K562 (cell line): ENCODE measurements around the gene TEAD4. TPM values are rescaled to one million over a fixed set of nuclear protein-coding genes. Genes with fewer than 3 reads are reported as not detected.

Source experiments
- ATAC-seq: fragments of 200-7000 bp; cut with Tn5 transposase; 3 replicates; pipeline ENCODE4 v1.9.1; 2020; ENCODE audit warnings: moderate library complexity
- BruUV-seq: library from RNA; stranded (reverse); fragments of 400-500 nt; replicated peaks from 2 replicates; lab custom pipeline; 2021; lab: Mats Ljungman, UMichigan
- CTCF ChIA-PET: fragments of 300-600 bp; formaldehyde crosslinking; extraction: SDS; loops from one replicate; lab custom pipeline; 2021; ENCODE audit warnings: low intra/inter-chr PET ratio; lab: Yijun Ruan, JAX
- POLR2A ChIA-PET: fragments of 300-600, 350-650 bp; sonication (Branson Sonifier 250); formaldehyde crosslinking; extraction: SDS; loops from one replicate; lab custom pipeline; 2021; ENCODE audit warnings: antibody characterized with exemption, inconsistent platforms; lab: Yijun Ruan, JAX
- DNase-seq, 4 experiments: peaks; one replicate each; pipeline versions ENCODE4 v3.0.0 to v3.0.0-alpha.2; 2011 to 2018; ENCODE audit warnings: low spot score in 3 of 4, mixed read lengths in 3 of 4; ENCODE audit errors: extremely low read depth in 1 of 4
- FAIRE-seq: peaks from 2 replicates; lab custom pipeline; 2011; peaks lifted over from hg19 to GRCh38; lab: Jason Lieb, UNC
- H2AFZ ChIP-seq: 2 replicates; pipeline ENCODE4 v1.6.0; 2011; ENCODE audit warnings: low read depth, low read length, control low read depth, inconsistent platforms
- H3K27ac ChIP-seq: fragments of 200-600 bp; 3 replicates; pipeline ENCODE4 v1.8.0; 2011; ENCODE audit warnings: low read depth, mild to moderate bottlenecking, control low read depth, inconsistent platforms, low read length, moderate library complexity, mixed read lengths; ENCODE audit errors: extremely low read depth
- H3K27me3 ChIP-seq, 2 experiments: fragments of 300-600 bp in 1 of 2; 2 replicates in 1 of 2; 3 replicates in 1 of 2; pipeline versions ENCODE4 v1.6.0 to v1.8.0; 2011; ENCODE audit warnings: inconsistent platforms in 2 of 2, low read length in 2 of 2, mild to moderate bottlenecking in 1 of 2, mixed read lengths in 1 of 2, moderate library complexity in 1 of 2; ENCODE audit not compliant: control insufficient read depth in 2 of 2, insufficient read depth in 2 of 2
- H3K36me3 ChIP-seq: fragments of 300-600 bp; 3 replicates; pipeline ENCODE4 v1.8.0; 2011; ENCODE audit warnings: mild to moderate bottlenecking, low read length, inconsistent platforms; ENCODE audit not compliant: control insufficient read depth, insufficient read depth
- H3K4me1 ChIP-seq, 2 experiments: fragments of 200-600 bp in 1 of 2; replicated peaks in 1 of 2; 2 replicates in 1 of 2; 3 replicates in 1 of 2; pipeline versions ENCODE4 v1.5.1 to v1.8.0; 2011; ENCODE audit warnings: inconsistent platforms in 2 of 2, low read length in 2 of 2, mild to moderate bottlenecking in 1 of 2, mixed read lengths in 1 of 2, moderate library complexity in 1 of 2; ENCODE audit not compliant: control insufficient read depth in 2 of 2, insufficient read depth in 2 of 2
- H3K4me2 ChIP-seq: 2 replicates; pipeline ENCODE4 v1.6.1; 2011; ENCODE audit warnings: low read length, control low read depth, inconsistent platforms, mixed read lengths; ENCODE audit not compliant: insufficient read depth
- H3K4me3 ChIP-seq: fragments of 200-600 bp; sonication (generic), shearing (Covaris generic); 2 replicates; pipeline ENCODE4 v1.5.1; 2016; ENCODE audit warnings: control low read depth, inconsistent platforms
- H3K79me2 ChIP-seq: fragments of 200-600 bp; 3 replicates; pipeline ENCODE4 v1.8.0; 2011; ENCODE audit warnings: low read length, inconsistent platforms; ENCODE audit not compliant: control insufficient read depth, insufficient read depth
- H3K9ac ChIP-seq, 2 experiments: 2 replicates each; pipeline versions ENCODE4 v1.6.0 to v1.6.1; 2011; ENCODE audit warnings: low read depth in 2 of 2, low read length in 2 of 2, control low read depth in 1 of 2, inconsistent platforms in 1 of 2, mild to moderate bottlenecking in 1 of 2, mixed read lengths in 1 of 2; ENCODE audit not compliant: insufficient read depth in 1 of 2
- H3K9me1 ChIP-seq: one replicate; pipeline ENCODE4 v1.6.0; 2011; ENCODE audit warnings: inconsistent platforms, mild to moderate bottlenecking, low read length, moderate library complexity; ENCODE audit not compliant: control insufficient read depth, insufficient read depth
- H3K9me3 ChIP-seq: replicated peaks from 2 replicates; pipeline ENCODE4 v1.5.1; 2011; ENCODE audit warnings: low read depth, low read length, inconsistent platforms; ENCODE audit not compliant: control insufficient read depth, insufficient read depth
- H4K20me1 ChIP-seq: replicated peaks from 2 replicates; pipeline ENCODE4 v1.6.1; 2011; ENCODE audit warnings: low read length, inconsistent platforms, mixed read lengths; ENCODE audit not compliant: control insufficient read depth, insufficient read depth
- ARID1B ChIP-seq: fragments of 450-650 bp; IDR thresholded peaks from 2 replicates; pipeline ENCODE4 v1.6.1; 2016; ENCODE audit warnings: antibody characterized with exemption, mild to moderate bottlenecking, inconsistent platforms
- CREB1 ChIP-seq, 2 experiments: sonication (generic) in 1 of 2; formaldehyde crosslinking in 1 of 2; IDR thresholded peaks; 2 replicates each; pipeline versions ENCODE4 v1.6.1 to v1.8.0; 2012 to 2022; ENCODE audit warnings: inconsistent platforms in 1 of 2, mild to moderate bottlenecking in 1 of 2, missing genetic modification reagents in 1 of 2, moderate library complexity in 1 of 2
- EZH2 ChIP-seq: IDR thresholded peaks from 2 replicates; pipeline ENCODE4 v1.6.1; 2012; ENCODE audit warnings: low read depth, mild to moderate bottlenecking, inconsistent platforms, low read length, borderline replicate concordance
- FOXA1 ChIP-seq: fragments of 450-650 bp; IDR thresholded peaks from 2 replicates; pipeline ENCODE4 v1.6.1; 2016; ENCODE audit warnings: mild to moderate bottlenecking, borderline replicate concordance
- FOXM1 ChIP-seq, 2 experiments: fragments of 450-650 bp in 1 of 2; sonication (generic) in 1 of 2; formaldehyde crosslinking in 1 of 2; IDR thresholded peaks; 2 replicates each; pipeline versions ENCODE4 v1.6.1 to v1.9.0; 2017 to 2022; ENCODE audit warnings: low read depth in 2 of 2, mild to moderate bottlenecking in 2 of 2, missing genetic modification reagents in 1 of 2, moderate library complexity in 1 of 2
- KDM4B ChIP-seq, 2 experiments: fragments of 450-650 bp in 1 of 2; sonication (generic) in 1 of 2; IDR thresholded peaks; 2 replicates each; pipeline ENCODE4 v1.6.1; 2016 to 2017; ENCODE audit warnings: borderline replicate concordance in 2 of 2, antibody characterized with exemption in 1 of 2, low read depth in 1 of 2, mild to moderate bottlenecking in 1 of 2
- MAFK ChIP-seq: IDR thresholded peaks from 2 replicates; pipeline ENCODE4 v1.6.1; 2011; ENCODE audit warnings: low read length, improper control_type of control experiment
- NCOA2 ChIP-seq, 2 experiments: fragments of 450-650 bp; IDR thresholded peaks; 2 replicates each; pipeline ENCODE4 v1.6.1; 2018; ENCODE audit warnings: mild to moderate bottlenecking in 2 of 2, moderate library complexity in 1 of 2; ENCODE audit not compliant: partially characterized antibody in 2 of 2
- POLR2G ChIP-seq: fragments of 200-400 bp; formaldehyde crosslinking; IDR thresholded peaks from 2 replicates; pipeline ENCODE4 v1.6.1; 2017; ENCODE audit warnings: low read depth, mild to moderate bottlenecking, antibody characterized with exemption, low read length, moderate library complexity
- ZNF133 ChIP-seq: fragments of 250-450 bp; sonication (Bioruptor Pico); IDR thresholded peaks from 2 replicates; pipeline ENCODE4 v1.4.0; 2020; ENCODE audit warnings: mild to moderate bottlenecking
- ZNF23 ChIP-seq: fragments of 250-450 bp; sonication (Bioruptor Pico); IDR thresholded peaks from 2 replicates; pipeline ENCODE4 v1.4.0; 2020; ENCODE audit warnings: mild to moderate bottlenecking
- WGBS: fragments of 100-300 bp; shearing (Covaris generic); methylation state at CpG from one replicate; pipeline ENCODE4 v1.1.6; 2016; ENCODE audit warnings: low coverage, mixed read lengths; ENCODE audit not compliant: insufficient coverage; ENCODE audit errors: missing lambda C conversion rate; 5-methylcytosine and 5-hydroxymethylcytosine counted together
- in situ Hi-C: fragments of 300-500 bp; cut with MboI; formaldehyde crosslinking; loops from 4 replicates; pipeline ENCODE4 v1.15.0; 2018; ENCODE audit warnings: inconsistent platforms, mixed read lengths
- intact Hi-C: fragments of 100-400 bp; cut with micrococcal nuclease; formaldehyde crosslinking; loops from 2 replicates; pipeline ENCODE4 v1.14.2; 2022
- polyA plus RNA-seq, 8 experiments: library from polyadenylated mRNA; depleted of rRNA in 4 of 8; stranded (reverse) in 5 of 8; unstranded in 3 of 8; fragments of >200 nt; fragmentation: Nextera tagmentation in 2 of 8; fragmentation: Illumina TruSeq in 1 of 8; extraction: Ambion mirVana in 2 of 8; extraction: Trizol in 1 of 8; gene quantifications; 2 replicates each; pipeline versions ENCODE4 v1.2.1 to v1.2.3, GENCODE V29; 2011 to 2014; ENCODE audit warnings: inconsistent platforms in 1 of 8, missing spikeins in 1 of 8
- total RNA-seq, 7 experiments: library from RNA; depleted of rRNA in 6 of 7; stranded (reverse); fragments of >200 nt in 6 of 7; fragmentation: Illumina TruSeq in 2 of 7; extraction: Trizol in 2 of 7; gene quantifications; 2 replicates each; pipeline versions ENCODE4 v1.2.1 to v1.2.3, GENCODE V29; 2011 to 2021; ENCODE audit warnings: low replicate concordance in 1 of 7
- TF ChIP-seq, protein P1 (sequence below), 3 experiments: fragments of 200-800 bp in 1 of 3; fragments of 250-450 bp in 1 of 3; fragments of 450-650 bp in 1 of 3; sonication (Bioruptor Pico) in 1 of 3; sonication (Bioruptor generic) in 1 of 3; formaldehyde crosslinking in 1 of 3; IDR thresholded peaks; 2 replicates each; pipeline versions ENCODE4 v1.6.1 to v1.8.0; 2016 to 2022; ENCODE audit warnings: mild to moderate bottlenecking in 2 of 3, missing genetic modification characterization in 2 of 3, missing compliant biosample characterization in 1 of 3, moderate library complexity in 1 of 3
- TF ChIP-seq, protein P2 (sequence below): sonication (generic); formaldehyde crosslinking; IDR thresholded peaks from 2 replicates; pipeline ENCODE4 v1.9.0; 2022; ENCODE audit warnings: mild to moderate bottlenecking, missing genetic modification reagents
- TF ChIP-seq, protein P3 (sequence below), 2 experiments: fragments of 450-650 bp in 1 of 2; IDR thresholded peaks; 2 replicates each; pipeline ENCODE4 v1.6.1; 2011 to 2017; ENCODE audit warnings: low read depth in 2 of 2, antibody characterized with exemption in 1 of 2, borderline replicate concordance in 1 of 2, low read length in 1 of 2, mild to moderate bottlenecking in 1 of 2, mixed read lengths in 1 of 2; ENCODE audit not compliant: control insufficient read depth in 1 of 2

The TEAD4 gene
- total and polyA plus RNA-seq, 9 of the 15 experiments (the other 6 are each of a cell fraction or from before 2014, with no cell fraction given): 0.82 to 40.0 (median 17.0) TPM

DNA sequence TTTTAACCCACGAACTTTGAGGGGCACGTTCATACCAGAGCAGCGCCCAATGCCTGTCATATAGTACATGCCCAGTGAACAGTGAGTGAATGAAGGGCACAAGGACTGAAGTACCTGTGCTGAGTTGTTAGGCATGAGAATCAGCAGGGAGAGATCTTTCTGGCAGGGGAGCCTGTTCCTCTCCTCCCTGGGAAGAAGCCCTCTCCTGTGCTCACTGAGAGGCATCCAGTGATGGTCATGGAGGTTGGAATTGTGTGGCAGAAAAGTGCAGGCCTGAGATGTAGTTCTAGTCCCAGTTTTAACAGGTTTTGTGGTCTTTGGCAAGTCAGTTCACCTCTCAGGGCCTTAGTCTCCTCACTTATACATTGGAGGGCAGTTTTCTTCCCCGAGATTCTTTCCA, 20.6 kb downstream of the TEAD4 start:
- in situ Hi-C loops: no loop called here
- FAIRE-seq: no peak
- Histone ChIP-seq H3K27ac (no peak overlapping the region), H3K79me2 (peaks cover 9% of the 10 kb centered on the region; the same call in 2 of the 3 replicates), H4K20me1 (no peaks in the 10 kb centered on the region), H3K9me1 (no peaks in the 10 kb centered on the region), H3K4me3 (no peak overlapping the region), H3K27me3 (no peaks in the 10 kb centered on the region), H3K36me3 (peaks cover 28% of the 10 kb centered on the region; the same call in 2 of the 3 replicates), H3K4me2 (no peak overlapping the region), H3K9ac (no peak overlapping the region), H3K4me1 (peaks cover 9 to 16% of the 10 kb centered on the region in 2 experiments; a peak in 3 of 5 replicates), H3K9me3 (no peaks in the 10 kb centered on the region), H2AFZ (no peak overlapping the region)
- 86% methylated on average over 4 of the region's 4 CpGs for WGBS
- POLR2A ChIA-PET: no interaction called here
- BruUV-seq: no TSS peak
- intact Hi-C loops: no loop called here
- CTCF ChIA-PET: no interaction called here
- no peak for ATAC-seq
- no peak for DNase-seq
- no peak for TF ChIP-seq KDM4B (IDR thresholded peaks at IDR 0.05; ENCODE audit: borderline replicate concordance in 2 of 2, low read depth in 1 of 2)
- no peak for TF ChIP-seq FOXM1 (IDR thresholded peaks at IDR 0.05; ENCODE audit: low read depth)
- TF ChIP-seq FOXM1 (CRISPR knock-in tag; IDR thresholded peaks at IDR 0.05; ENCODE audit: low read depth): no peak
- TF ChIP-seq EZH2: no peak
- no peak for TF ChIP-seq ARID1B
- TF ChIP-seq MAFK: no peak
- TF ChIP-seq, protein P1, sequence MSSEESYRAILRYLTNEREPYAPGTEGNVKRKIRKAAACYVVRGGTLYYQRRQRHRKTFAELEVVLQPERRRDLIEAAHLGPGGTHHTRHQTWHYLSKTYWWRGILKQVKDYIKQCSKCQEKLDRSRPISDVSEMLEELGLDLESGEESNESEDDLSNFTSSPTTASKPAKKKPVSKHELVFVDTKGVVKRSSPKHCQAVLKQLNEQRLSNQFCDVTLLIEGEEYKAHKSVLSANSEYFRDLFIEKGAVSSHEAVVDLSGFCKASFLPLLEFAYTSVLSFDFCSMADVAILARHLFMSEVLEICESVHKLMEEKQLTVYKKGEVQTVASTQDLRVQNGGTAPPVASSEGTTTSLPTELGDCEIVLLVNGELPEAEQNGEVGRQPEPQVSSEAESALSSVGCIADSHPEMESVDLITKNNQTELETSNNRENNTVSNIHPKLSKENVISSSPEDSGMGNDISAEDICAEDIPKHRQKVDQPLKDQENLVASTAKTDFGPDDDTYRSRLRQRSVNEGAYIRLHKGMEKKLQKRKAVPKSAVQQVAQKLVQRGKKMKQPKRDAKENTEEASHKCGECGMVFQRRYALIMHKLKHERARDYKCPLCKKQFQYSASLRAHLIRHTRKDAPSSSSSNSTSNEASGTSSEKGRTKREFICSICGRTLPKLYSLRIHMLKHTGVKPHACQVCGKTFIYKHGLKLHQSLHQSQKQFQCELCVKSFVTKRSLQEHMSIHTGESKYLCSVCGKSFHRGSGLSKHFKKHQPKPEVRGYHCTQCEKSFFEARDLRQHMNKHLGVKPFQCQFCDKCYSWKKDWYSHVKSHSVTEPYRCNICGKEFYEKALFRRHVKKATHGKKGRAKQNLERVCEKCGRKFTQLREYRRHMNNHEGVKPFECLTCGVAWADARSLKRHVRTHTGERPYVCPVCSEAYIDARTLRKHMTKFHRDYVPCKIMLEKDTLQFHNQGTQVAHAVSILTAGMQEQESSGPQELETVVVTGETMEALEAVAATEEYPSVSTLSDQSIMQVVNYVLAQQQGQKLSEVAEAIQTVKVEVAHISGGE (CRISPR knock-in tag; IDR thresholded peaks at IDR 0.05): no peak
- TF ChIP-seq, protein P2, sequence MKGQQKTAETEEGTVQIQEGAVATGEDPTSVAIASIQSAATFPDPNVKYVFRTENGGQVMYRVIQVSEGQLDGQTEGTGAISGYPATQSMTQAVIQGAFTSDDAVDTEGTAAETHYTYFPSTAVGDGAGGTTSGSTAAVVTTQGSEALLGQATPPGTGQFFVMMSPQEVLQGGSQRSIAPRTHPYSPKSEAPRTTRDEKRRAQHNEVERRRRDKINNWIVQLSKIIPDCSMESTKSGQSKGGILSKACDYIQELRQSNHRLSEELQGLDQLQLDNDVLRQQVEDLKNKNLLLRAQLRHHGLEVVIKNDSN (CRISPR knock-in tag): no peak
- no peak for TF ChIP-seq FOXA1
- no peak for TF ChIP-seq ZNF23 (CRISPR knock-in tag)
- no peak for TF ChIP-seq CREB1 (IDR thresholded peaks at IDR 0.05)
- no peak for TF ChIP-seq CREB1 (CRISPR knock-in tag; IDR thresholded peaks at IDR 0.05)
- TF ChIP-seq POLR2G: no peak
- TF ChIP-seq, protein P3, sequence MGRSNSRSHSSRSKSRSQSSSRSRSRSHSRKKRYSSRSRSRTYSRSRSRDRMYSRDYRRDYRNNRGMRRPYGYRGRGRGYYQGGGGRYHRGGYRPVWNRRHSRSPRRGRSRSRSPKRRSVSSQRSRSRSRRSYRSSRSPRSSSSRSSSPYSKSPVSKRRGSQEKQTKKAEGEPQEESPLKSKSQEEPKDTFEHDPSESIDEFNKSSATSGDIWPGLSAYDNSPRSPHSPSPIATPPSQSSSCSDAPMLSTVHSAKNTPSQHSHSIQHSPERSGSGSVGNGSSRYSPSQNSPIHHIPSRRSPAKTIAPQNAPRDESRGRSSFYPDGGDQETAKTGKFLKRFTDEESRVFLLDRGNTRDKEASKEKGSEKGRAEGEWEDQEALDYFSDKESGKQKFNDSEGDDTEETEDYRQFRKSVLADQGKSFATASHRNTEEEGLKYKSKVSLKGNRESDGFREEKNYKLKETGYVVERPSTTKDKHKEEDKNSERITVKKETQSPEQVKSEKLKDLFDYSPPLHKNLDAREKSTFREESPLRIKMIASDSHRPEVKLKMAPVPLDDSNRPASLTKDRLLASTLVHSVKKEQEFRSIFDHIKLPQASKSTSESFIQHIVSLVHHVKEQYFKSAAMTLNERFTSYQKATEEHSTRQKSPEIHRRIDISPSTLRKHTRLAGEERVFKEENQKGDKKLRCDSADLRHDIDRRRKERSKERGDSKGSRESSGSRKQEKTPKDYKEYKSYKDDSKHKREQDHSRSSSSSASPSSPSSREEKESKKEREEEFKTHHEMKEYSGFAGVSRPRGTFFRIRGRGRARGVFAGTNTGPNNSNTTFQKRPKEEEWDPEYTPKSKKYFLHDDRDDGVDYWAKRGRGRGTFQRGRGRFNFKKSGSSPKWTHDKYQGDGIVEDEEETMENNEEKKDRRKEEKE (IDR thresholded peaks at IDR 0.05; ENCODE audit: borderline replicate concordance in 1 of 2, control insufficient read depth in 1 of 2, low read depth in 2 of 2, low read length in 1 of 2): no peak
- no peak for TF ChIP-seq ZNF133 (CRISPR knock-in tag)
- no peak for TF ChIP-seq NCOA2 (IDR thresholded peaks at IDR 0.05; ENCODE audit: partially characterized antibody in 2 of 2)
